GM12878 (cell line): Measurements from ENCODE around the gene SPDYC. TPM values are rescaled to one million over a fixed set of nuclear protein-coding genes. Genes with fewer than 3 reads are reported as not detected.

Experiments used
- CBX3 ChIP-seq: fragments of 200-600 bp; sonication (generic); IDR thresholded peaks from 2 replicates; pipeline ENCODE4 v1.6.1; 2016; ENCODE audit warnings: low read depth, borderline replicate concordance
- DPF2 ChIP-seq: fragments of 450-650 bp; IDR thresholded peaks from 2 replicates; pipeline ENCODE4 v1.6.1; 2017; ENCODE audit warnings: mild to moderate bottlenecking
- NFIC ChIP-seq: IDR thresholded peaks from 2 replicates; pipeline ENCODE4 v1.6.1; 2012; ENCODE audit warnings: low read depth, mild to moderate bottlenecking, inconsistent platforms, low read length, moderate library complexity
- PKNOX1 ChIP-seq: fragments of 450-650 bp; IDR thresholded peaks from 2 replicates; pipeline ENCODE4 v1.6.1; 2016; ENCODE audit warnings: mild to moderate bottlenecking
- POLR2AphosphoS2 ChIP-seq: IDR thresholded peaks from 2 replicates; pipeline ENCODE4 v1.6.1; 2011; ENCODE audit warnings: low read depth, mild to moderate bottlenecking, low read length, improper control_type of control experiment, moderate library complexity
- polyA plus RNA-seq, 11 experiments: library from polyadenylated mRNA; depleted of rRNA in 4 of 11; unstranded in 6 of 11; stranded (reverse) in 5 of 11; fragments of >200 nt; fragmentation: Nextera tagmentation in 4 of 11; fragmentation: Illumina TruSeq in 1 of 11; extraction: Ambion mirVana in 4 of 11; extraction: Trizol in 1 of 11; gene quantifications; 1 replicate in 1 of 11; 2 replicates in 10 of 11; pipeline versions ENCODE4 v1.2.1 to v1.2.3, GENCODE V29; 2011 to 2016; ENCODE audit warnings: inconsistent platforms in 2 of 11, missing spikeins in 2 of 11, low read depth in 1 of 11
- total RNA-seq, 4 experiments: library from RNA; depleted of rRNA in 3 of 4; stranded (reverse); fragments of >200 nt in 3 of 4; fragmentation: Illumina TruSeq in 1 of 4; extraction: Trizol in 1 of 4; gene quantifications; 2 replicates each; pipeline versions ENCODE4 v1.2.1 to v1.2.3, GENCODE V29; 2013 to 2021
- TF ChIP-seq, protein P1 (sequence below): fragments of 450-650 bp; IDR thresholded peaks from 2 replicates; pipeline ENCODE4 v1.6.1; 2017; ENCODE audit warnings: mild to moderate bottlenecking, moderate library complexity

SPDYC gene
- total and polyA plus RNA-seq, 10 of the 15 experiments (the other 5 are each of a cell fraction or from before 2014, with no cell fraction given), result not detected

- TF ChIP-seq, protein P1, sequence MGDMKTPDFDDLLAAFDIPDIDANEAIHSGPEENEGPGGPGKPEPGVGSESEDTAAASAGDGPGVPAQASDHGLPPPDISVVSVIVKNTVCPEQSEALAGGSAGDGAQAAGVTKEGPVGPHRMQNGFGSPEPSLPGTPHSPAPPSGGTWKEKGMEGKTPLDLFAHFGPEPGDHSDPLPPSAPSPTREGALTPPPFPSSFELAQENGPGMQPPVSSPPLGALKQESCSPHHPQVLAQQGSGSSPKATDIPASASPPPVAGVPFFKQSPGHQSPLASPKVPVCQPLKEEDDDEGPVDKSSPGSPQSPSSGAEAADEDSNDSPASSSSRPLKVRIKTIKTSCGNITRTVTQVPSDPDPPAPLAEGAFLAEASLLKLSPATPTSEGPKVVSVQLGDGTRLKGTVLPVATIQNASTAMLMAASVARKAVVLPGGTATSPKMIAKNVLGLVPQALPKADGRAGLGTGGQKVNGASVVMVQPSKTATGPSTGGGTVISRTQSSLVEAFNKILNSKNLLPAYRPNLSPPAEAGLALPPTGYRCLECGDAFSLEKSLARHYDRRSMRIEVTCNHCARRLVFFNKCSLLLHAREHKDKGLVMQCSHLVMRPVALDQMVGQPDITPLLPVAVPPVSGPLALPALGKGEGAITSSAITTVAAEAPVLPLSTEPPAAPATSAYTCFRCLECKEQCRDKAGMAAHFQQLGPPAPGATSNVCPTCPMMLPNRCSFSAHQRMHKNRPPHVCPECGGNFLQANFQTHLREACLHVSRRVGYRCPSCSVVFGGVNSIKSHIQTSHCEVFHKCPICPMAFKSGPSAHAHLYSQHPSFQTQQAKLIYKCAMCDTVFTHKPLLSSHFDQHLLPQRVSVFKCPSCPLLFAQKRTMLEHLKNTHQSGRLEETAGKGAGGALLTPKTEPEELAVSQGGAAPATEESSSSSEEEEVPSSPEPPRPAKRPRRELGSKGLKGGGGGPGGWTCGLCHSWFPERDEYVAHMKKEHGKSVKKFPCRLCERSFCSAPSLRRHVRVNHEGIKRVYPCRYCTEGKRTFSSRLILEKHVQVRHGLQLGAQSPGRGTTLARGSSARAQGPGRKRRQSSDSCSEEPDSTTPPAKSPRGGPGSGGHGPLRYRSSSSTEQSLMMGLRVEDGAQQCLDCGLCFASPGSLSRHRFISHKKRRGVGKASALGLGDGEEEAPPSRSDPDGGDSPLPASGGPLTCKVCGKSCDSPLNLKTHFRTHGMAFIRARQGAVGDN, result no peak
- no peak for TF ChIP-seq NFIC
- no peak for TF ChIP-seq DPF2
- no peak for TF ChIP-seq POLR2AphosphoS2
- TF ChIP-seq PKNOX1, result no peak
- no peak for TF ChIP-seq CBX3
Measured at GRCh38 chr11:65212226-65212801, 42.3 kb downstream of the SPDYC start (continued).
